CD4-positive, alpha-beta T cell treated with Interleukin-10 for 1 hour (primary cell): Measurements from ENCODE around the gene WNT1.

Experiments used
- DNase-seq: peaks from one replicate; pipeline ENCODE4 v3.0.0-alpha.2; 2020

Gene WNT1

DNA sequence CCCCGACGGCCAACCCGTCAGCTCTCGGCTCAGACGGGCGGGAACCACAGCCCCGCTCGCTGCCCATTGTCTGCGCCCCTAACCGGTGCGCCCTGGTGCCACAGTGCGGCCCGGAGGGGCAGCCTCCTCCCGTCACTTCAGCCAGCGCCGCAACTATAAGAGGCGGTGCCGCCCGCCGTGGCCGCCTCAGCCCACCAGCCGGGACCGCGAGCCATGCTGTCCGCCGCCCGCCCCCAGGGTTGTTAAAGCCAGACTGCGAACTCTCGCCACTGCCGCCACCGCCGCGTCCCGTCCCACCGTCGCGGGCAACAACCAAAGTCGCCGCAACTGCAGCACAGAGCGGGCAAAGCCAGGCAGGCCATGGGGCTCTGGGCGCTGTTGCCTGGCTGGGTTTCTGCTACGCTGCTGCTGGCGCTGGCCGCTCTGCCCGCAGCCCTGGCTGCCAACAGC lies at the start of gene WNT1:
Gene WNT1, plus strand, starts transcription at position 32 of the 450 bp plus-strand sequence. Its CDS starts 329 bp downstream, at position 361.
- no peak for DNase-seq

DNA sequence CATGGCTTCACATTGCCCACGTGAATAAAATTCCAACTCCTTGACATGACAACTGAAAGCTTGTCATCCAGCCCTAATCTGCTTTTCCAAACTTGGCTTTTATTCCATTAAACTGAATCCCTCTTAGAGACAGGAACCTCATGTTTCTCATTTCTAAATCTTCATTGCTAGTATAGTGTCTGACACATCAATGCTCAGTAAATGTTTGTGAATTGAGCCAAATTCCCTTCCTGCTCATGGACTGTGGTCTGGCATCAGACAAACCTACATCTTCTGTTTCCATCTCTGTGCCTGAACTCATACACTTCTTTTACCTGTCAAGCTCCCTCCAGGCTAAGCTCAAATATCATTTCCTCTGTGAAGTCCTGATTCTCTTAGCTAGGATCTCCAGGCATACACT lies 48.6 kb upstream of the WNT1 start:
- DNase-seq = no peak

- DNase-seq = no peak
Observed at GRCh38 chr12:48930475-48930874, 47.6 kb upstream of the WNT1 start.

DNA sequence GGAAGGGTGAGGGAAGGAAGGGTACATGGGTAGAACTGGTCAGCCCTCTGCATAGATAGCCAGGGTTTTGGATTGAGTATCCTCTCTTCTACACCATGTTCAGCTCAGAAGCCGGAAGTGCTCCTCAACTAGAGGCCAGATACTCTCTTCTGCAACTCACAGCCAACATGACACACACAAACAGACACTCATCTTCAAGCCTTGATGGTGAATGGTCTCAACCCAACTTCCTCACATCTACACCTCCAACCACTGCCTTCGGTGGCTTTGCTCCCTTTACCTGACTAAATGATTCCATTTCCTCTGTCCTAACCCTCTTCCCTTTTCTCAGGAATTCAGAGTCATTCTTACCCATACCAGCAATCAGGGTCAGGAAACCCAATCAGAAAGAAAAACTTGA lies 45.2 kb upstream of the WNT1 start:
- DNase-seq = peak; percentile 31

DNA sequence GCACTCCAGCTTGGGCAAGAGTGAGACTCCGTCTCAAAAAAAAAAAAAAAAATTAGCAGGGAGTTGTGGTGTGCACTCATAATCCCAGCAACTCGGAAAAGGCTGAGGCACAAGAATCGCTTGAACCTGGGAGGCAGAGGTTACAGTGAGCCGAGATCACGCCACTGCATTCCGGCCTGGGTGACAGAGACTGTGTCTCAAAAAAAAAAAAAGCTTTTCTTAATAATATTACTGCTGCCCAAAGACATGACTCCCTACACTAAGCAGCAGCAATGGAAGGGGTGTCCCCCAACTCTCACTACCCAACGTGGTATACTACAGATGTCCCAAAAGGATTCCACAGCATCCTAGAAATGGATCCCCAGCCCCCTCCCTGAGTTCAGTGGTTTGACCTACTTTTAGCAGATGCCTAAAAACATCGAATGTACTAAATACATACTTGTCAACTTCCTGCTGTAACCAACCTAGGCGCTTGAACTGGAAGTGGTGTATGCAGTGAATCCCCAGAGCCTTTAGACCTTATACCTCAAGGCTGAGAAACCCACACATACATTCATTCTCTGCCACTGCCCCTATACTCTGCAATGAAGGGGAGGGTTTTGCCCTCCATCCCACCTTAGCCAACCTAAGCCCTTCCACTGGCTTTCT lies 44.3 kb upstream of the WNT1 start:
- peak; percentile 78 for DNase-seq

- DNase-seq = peak; percentile 38
Observed at GRCh38 chr12:48934312-48934706, 43.8 kb upstream of the WNT1 start.

DNA sequence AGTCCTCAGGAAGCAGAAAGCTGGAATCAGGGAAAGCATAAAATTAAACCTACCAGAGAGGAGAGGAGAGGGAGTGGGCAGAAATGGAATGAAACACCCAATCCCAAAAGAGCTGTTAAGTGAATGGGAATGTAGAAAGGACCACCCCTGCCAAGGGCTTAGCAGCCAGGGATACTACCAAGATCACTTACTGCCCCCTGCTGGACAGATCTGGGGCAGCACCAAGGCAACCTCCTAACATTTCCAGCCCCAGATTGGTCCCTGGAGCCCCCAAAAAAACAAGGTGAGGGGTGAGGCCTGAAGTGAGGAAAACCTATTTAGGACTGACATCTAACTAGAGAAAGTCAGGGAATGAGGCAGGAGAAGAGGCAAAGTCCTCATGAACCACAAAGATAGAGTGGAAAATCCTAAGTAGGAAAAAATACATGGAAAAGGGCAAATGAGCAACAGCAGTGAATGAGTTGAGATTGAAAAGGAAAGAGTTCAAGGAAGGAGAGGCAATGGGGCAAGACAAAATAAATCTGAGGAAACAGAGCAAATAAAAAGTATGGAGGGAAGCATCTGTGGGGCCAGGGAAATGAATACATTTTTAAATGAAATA lies 41.6 kb upstream of the WNT1 start:
- DNase-seq = peak; percentile 84

DNA sequence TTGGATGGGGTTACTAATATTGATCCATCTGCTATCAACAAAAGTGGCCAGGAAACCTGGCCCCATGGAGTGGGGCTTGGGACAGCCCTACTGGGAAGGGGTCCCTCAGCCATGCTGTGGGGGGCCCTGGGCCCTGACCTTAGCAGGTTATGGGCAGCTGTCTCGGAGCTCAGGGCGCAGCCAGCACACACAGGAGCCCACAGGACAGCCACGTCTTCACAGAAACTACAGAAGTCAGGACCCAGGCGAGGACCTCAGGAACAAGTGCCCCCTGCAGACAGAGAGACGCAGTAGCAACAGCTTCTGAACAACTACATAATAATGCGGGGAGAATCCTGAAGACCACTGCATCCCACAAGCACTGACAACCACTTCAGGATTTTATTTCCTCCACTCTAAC lies 41.0 kb upstream of the WNT1 start:
- no peak for DNase-seq

- DNase-seq = no peak
Observed at GRCh38 chr12:48938805-48939204, 39.3 kb upstream of the WNT1 start.

- no peak for DNase-seq
Observed at GRCh38 chr12:48940181-48940580, 37.9 kb upstream of the WNT1 start.

- DNase-seq = no peak
Observed at GRCh38 chr12:48943221-48943620, 34.9 kb upstream of the WNT1 start.

- no peak for DNase-seq
Observed at GRCh38 chr12:48946205-48946604, 31.9 kb upstream of the WNT1 start.

GRCh38 chr12:48946943-48947342 lies 31.2 kb upstream of the WNT1 start:
- DNase-seq = no peak

- DNase-seq = no peak
Observed at GRCh38 chr12:48947727-48948126, 30.4 kb upstream of the WNT1 start.

DNA sequence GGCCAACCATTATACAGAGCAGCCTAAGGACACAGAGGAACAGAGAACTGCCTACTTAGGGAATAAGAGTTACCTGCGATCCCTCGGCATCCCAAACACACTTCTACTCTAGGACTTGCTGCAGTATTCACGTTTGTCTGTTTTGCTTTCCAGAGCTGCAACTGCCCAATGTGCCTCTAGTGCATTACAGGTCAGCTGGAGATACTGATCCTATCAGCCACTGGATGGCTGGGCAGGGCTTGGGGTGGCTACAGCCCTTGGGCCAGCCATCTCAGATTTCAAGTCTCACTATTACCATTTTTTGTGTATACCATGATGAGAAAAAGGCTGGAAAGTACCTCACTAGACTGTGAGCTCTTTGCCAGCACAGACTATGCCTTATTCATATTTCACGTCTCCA lies 25.4 kb upstream of the WNT1 start:
- no peak for DNase-seq

DNA sequence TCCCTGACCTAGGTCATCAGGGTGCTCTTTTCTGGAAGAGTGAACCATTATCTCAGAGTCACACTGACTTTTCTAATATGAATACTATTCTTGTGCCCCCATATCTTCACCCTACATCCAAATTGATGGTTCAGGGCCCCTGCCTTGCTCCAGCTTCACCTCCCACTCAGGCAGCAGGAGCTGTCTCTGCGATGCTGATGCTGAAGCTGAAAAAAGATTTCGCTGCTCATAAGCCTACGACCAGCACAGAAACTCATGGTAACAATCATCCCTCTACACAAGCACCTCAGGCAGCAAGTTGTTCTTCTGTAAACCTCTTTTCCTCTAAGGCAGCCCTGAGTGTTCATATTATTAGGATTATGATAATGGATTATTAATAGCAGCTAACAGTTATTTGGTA lies 24.1 kb upstream of the WNT1 start:
- no peak for DNase-seq

DNA sequence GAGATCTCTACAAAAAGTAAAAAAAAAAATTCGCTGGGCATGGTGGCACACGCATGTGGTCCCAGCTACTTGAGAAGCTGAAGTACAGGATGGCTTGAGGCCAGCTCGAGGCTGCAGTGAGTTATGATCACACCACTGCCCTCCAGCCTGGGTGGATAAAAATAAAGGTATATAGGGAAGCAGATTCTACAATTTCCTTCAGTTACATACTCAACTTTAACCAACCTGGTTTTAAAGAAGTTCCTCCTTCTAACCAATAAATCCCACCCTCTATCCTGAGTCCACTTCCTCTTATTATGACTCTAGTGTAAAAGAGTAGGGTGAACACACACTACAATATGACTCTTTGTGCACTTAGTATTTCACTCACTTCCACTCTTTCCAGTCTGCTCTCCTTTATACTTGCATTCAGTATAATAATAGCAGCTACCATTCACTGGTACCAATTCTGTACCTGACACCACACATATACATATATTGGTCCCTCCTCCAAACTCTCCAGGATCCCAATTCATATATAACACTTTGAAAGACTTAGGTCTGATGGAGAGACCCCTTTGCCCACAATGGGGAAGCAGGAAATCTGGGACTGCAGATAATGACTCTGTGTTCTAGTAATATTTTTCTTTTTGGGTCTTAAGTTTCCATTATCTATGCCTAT lies 23.2 kb upstream of the WNT1 start:
- DNase-seq = no peak

- DNase-seq = peak; percentile 58
Observed at GRCh38 chr12:48956279-48957140, 21.6 kb upstream of the WNT1 start.

- DNase-seq = peak; percentile 93
Observed at GRCh38 chr12:48957141-48958048, 20.7 kb upstream of the WNT1 start, which contains the start of gene ARF3. TSS of gene ARF3 (minus strand) at chr12:48957487. CDS start at chr12:48941095, 16,392 bp downstream.

DNA sequence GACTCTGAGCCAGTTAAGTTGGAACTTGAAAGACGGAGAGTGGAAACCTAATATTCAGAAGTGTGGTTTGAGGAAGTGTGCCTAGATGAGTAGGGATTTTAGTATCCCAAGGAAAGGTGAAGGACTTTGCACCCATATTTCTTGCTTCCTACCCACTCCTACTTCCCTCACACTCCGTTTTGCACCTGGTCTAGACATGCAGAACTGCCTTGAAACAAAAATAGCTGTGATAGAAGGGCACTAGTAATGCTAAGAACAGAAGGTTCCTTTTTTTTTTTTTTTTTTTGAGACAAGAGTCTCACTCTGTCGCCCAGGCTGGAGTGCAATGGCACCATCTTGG lies 20.1 kb upstream of the WNT1 start:
- DNase-seq = no peak

DNA sequence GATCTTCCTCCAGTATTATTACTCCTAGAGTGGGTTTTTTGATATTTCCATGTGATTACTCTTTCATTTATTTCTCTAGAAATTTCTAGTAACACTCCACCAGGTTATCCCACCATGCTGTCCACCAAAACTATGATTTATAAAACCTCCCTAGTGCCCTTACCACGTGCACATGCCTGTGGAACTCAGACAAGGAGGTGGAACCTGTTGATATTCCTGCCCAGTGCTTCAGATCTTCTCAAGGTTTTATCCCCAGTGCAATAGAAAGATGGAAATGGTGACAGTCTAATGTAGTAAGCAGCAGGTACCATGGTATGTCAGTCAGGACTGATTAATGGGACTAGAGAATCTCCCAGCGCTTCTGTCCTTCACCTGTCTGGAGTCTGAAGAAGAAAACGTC lies 17.3 kb upstream of the WNT1 start:
- DNase-seq = no peak

DNA sequence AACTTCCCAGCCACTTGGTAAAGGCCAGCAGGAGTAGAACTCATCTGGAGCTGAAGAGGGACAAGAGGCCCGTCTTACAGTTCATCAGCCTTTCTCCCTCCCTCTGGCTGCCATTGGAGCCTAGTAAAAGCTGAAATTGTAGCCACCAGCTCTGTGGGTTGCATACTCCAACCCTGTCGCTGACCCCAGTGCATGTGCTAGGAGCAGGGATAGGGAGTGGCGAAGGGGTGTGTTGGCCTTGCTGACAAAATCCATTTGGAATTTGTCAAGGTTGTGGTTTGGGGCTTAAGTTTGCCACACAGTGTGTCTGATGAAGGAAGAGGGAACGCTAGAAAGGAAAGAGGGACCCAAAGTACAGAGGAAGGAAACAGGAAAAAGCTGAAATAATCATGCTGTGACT lies 16.8 kb upstream of the WNT1 start:
- DNase-seq = no peak
